Lung (tissue), 12 donors: Measurements from ENCODE around the gene HSPA12B. TPM values are rescaled to one million over a fixed set of nuclear protein-coding genes. Genes with fewer than 3 reads are reported as not detected.

Source experiments
- ATAC-seq: fragments of 200-7000 bp; cut with Tn5 transposase; one replicate; pipeline ENCODE4 v1.9.1; 2020; ENCODE audit warnings: moderate number of reproducible peaks; ENCODE audit not compliant: insufficient read depth, low FRiP score
- DNase-seq, 3 donors: peaks; one replicate each; pipeline ENCODE4 v3.0.0-alpha.2; 2013 to 2017
- H3K27ac ChIP-seq, 2 donors: one replicate each; pipeline ENCODE4 v1.5.1; 2013; ENCODE audit warnings: mild to moderate bottlenecking in 2 of 2, moderate library complexity in 2 of 2, control low read depth in 1 of 2, inconsistent platforms in 1 of 2, low read depth in 1 of 2, low read length in 1 of 2
- H3K27me3 ChIP-seq, 3 donors: one replicate each; pipeline ENCODE4 v1.5.1; 2013; ENCODE audit warnings: low read length in 2 of 3; ENCODE audit not compliant: control insufficient read depth in 3 of 3, insufficient read depth in 3 of 3
- H3K36me3 ChIP-seq, 4 donors: one replicate each; pipeline ENCODE4 v1.5.1; 2013; ENCODE audit warnings: low read length in 4 of 4, mild to moderate bottlenecking in 1 of 4, moderate library complexity in 1 of 4; ENCODE audit not compliant: control insufficient read depth in 4 of 4, insufficient read depth in 4 of 4
- H3K4me1 ChIP-seq, 5 donors: one replicate each; pipeline ENCODE4 v1.5.1; 2013; ENCODE audit warnings: low read length in 5 of 5, mild to moderate bottlenecking in 2 of 5, moderate library complexity in 1 of 5; ENCODE audit not compliant: control insufficient read depth in 5 of 5, insufficient read depth in 5 of 5
- H3K4me3 ChIP-seq: one replicate; pipeline ENCODE4 v1.5.1; 2013; ENCODE audit warnings: mild to moderate bottlenecking, control low read depth, moderate library complexity
- H3K9ac ChIP-seq, 2 donors: one replicate each; pipeline ENCODE4 v1.5.1; 2013; ENCODE audit warnings: low read length in 2 of 2, control low read depth in 1 of 2; ENCODE audit not compliant: insufficient read depth in 1 of 2
- H3K9me3 ChIP-seq, 4 donors: one replicate each; pipeline ENCODE4 v1.5.1; 2013; ENCODE audit warnings: low read length in 3 of 4, mild to moderate bottlenecking in 1 of 4, moderate library complexity in 1 of 4; ENCODE audit not compliant: control insufficient read depth in 4 of 4, insufficient read depth in 3 of 4
- CTCF ChIP-seq: IDR thresholded peaks from 2 replicates; pipeline ENCODE4 v1.5.1; 2012; ENCODE audit warnings: mild to moderate bottlenecking; ENCODE audit errors: control extremely low read depth, extremely low read depth
- WGBS, 2 donors: extraction: QIAGEN DNeasy Blood & Tissue Kit; methylation state at CpG; one replicate each; pipeline ENCODE4 v1.1.7; 2013; 5-methylcytosine and 5-hydroxymethylcytosine counted together
- polyA plus RNA-seq, 2 donors: library from polyadenylated mRNA; stranded (reverse); fragments of 200-250 nt; gene quantifications; one replicate each; pipeline ENCODE4 v1.2.1, GENCODE V29; 2013
- total RNA-seq, 2 donors: library from RNA; depleted of rRNA in 1 of 2; stranded (reverse); fragments of >200 nt in 1 of 2; gene quantifications; one replicate each; pipeline ENCODE4 v1.2.1, GENCODE V29; 2014 to 2021
- donor health status: control.
- donor health status: control.
- donor health status: Bipolar disorder and iron deficiency.
- donor health status: healthy.
- donor health status: DM: yes; HTN: yes; CAD: no.

Gene HSPA12B
- total and polyA plus RNA-seq, 4 donors = 11.4 to 28.3 (median 19.9) TPM

GRCh38 chr20:3785240-3786125 is 53.0 kb downstream of the HSPA12B start:
- Histone ChIP-seq H3K36me3 (peaks cover 0 to 12% (median 8%) of the 10 kb centered on the region in 4 donors), H3K27me3 (no peaks in the 10 kb centered on the region), H3K4me3 (peak overlapping the region; percentile 68), H3K27ac (peak overlapping the region; percentile 84 to 91), H3K9me3 (no peaks in the 10 kb centered on the region), H3K9ac (no peak overlapping the region), H3K4me1 (peaks cover 14 to 44% (median 26%) of the 10 kb centered on the region in 5 donors)
- TF ChIP-seq CTCF = no peak
- 26 to 41% methylated on average over 75 to 79 of the region's 79 CpGs for WGBS, 2 donors
- ATAC-seq (peak; percentile 14), DNase-seq (peak in 1 of 3 donors; percentile 40)

- Histone ChIP-seq H3K36me3 (peaks cover 0 to 12% (median 8%) of the 10 kb centered on the region in 4 donors), H3K9me3 (no peaks in the 10 kb centered on the region), H3K4me1 (peaks cover 14 to 38% (median 24%) of the 10 kb centered on the region in 5 donors), H3K4me3 (peak overlapping the region; percentile 68), H3K9ac (no peak overlapping the region), H3K27ac (peak overlapping the region; percentile 84 to 91), H3K27me3 (no peaks in the 10 kb centered on the region)
- DNase-seq (peak; percentile 55 to 61 (median 61)), ATAC-seq (peak; percentile 0)
- WGBS, 2 donors = 1 to 2% methylated on average over 22 to 35 of the region's 35 CpGs
- no peak for TF ChIP-seq CTCF
Measured at GRCh38 chr20:3786126-3786484, 53.6 kb downstream of the HSPA12B start.

- Histone ChIP-seq H3K9me3 (no peaks in the 10 kb centered on the region), H3K27ac (peak within 1 kb of the TSS; percentile 84 to 91), H3K4me1 (peaks cover 14 to 36% (median 23%) of the 10 kb centered on the region in 5 donors), H3K36me3 (peaks cover 0 to 12% (median 8%) of the 10 kb centered on the region in 4 donors), H3K4me3 (peak within 1 kb of the TSS; percentile 68), H3K27me3 (no peaks in the 10 kb centered on the region), H3K9ac (peak within 1 kb of the TSS in 1 of 2 donors; percentile 47)
- peak; percentile 88 to 94 (median 93) for DNase-seq
- WGBS, 2 donors = 2 to 7% methylated on average over 25 to 70 of the region's 70 CpGs
- peak; percentile 84 for TF ChIP-seq CTCF
- ATAC-seq = peak; percentile 94
Measured at GRCh38 chr20:3786665-3787323, 54.3 kb downstream of the HSPA12B start, which contains the start of gene CENPB. CENPB (minus strand) TSS chr20:3786740; CDS start chr20:3786483, 257 bp downstream.
